H54 (cell line): ENCODE measurements around the gene WNK1.

Experiments
- DNase-seq: peaks from one replicate; pipeline ENCODE4 v3.0.0; 2011; ENCODE audit warnings: low spot score, mixed read lengths; ENCODE audit not compliant: insufficient read length
- FAIRE-seq: peaks from 3 replicates; lab custom pipeline; 2011; peaks lifted over from hg19 to GRCh38; lab: Jason Lieb, UNC
- POLR2A ChIP-seq: IDR thresholded peaks from 2 replicates; pipeline ENCODE4 v1.6.1; 2011; ENCODE audit warnings: low read depth, mild to moderate bottlenecking, low read length

Gene WNK1

DNA sequence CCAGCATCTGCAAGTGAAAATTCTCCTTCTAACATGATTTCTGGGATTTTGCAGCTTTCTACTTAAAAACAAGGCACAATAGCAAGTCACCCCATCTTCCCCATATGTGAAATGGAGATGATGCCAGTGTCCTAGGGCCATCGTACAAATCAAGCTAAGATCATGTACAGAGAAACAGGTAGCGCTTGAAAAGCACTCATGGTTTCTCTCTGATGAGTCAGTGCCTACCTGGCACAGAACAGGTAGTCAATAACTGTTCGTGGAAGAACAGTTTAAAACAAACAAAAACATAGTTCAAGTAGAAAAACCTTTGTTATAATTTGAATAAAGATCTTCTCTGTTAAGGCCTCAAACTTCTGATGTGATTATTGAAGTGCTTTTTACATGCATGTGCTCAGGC is 150.2 kb downstream of the WNK1 start:
- TF ChIP-seq POLR2A: no peak
- DNase-seq: no peak
- FAIRE-seq: no peak

DNA sequence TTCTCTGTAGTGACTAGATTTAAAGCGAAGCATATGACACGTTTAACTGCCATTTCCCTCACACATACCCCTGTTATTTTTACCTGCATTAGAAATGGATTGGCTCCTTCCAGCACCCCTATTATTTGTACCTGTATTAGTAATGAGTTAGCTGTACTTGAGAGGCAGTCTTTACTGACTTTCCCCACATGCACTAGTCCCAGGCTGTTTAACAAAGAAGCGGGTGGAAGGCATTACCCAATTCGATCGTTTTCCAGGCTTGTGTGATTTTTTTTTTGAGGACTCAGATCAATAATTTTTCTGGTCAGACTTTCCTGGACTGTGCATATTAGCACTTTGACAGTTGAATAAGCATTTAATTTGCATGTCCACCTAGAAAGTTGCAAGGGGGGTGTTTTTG is 150.7 kb downstream of the WNK1 start:
- no peak for DNase-seq
- TF ChIP-seq POLR2A: no peak
- FAIRE-seq: no peak

DNA sequence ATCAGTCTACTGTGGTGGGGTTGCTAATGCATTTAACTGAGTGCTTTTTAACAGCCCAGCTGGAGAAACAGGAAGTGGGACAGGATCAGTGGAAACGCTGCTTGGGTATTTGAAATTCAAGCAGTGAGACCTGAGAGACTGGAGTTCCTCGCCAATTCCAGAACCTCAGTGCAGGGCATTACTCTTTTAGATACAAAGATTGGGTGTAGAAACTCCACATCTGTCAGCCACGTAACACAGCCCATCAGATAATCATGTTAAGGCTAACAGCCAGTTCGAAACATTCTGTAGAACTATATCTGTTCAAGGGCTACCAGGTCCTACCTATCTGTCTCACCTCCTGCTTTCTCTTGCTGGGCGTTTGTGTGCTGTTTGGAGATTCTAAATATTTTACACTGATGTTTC is 151.6 kb downstream of the WNK1 start:
- no peak for TF ChIP-seq POLR2A
- DNase-seq (no peak), FAIRE-seq (no peak)

DNA sequence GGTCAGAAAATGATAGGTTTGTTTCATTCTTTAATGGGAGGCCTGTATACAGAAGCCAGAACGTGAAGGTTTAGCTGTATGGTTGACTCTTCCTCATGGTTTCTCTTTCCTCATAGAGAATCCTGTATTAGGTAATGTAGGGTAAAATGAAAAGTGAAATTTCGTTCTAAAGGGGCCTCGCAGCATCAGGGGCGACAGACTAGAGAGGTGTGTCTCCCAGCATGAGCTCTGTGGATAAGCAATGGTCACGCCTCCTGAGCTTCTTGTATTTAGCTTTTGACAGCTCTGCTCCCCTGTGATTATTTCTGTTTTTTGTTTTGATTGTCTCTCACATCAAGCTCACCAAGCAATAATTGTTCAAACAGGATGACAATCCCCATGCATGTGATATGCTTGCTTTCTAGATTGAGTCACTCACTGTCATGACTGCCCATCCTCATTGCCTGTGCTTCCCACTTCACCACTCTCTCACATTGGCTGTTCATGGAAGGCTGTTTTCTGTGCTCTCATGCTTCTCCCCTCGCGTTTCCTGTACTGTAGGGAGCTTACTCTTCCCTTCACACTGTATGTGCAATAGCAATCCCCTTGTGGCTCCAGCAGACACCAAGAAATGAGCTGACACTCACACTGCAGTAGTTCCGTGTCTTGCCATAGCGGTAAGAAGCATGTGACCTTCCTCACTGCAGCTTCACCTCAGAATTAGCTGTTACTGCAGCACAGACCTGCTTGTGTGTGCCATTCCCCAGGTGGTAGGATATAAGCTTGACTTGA is 153.1 kb downstream of the WNK1 start:
- DNase-seq (no peak), FAIRE-seq (no peak)
- no peak for TF ChIP-seq POLR2A

DNA sequence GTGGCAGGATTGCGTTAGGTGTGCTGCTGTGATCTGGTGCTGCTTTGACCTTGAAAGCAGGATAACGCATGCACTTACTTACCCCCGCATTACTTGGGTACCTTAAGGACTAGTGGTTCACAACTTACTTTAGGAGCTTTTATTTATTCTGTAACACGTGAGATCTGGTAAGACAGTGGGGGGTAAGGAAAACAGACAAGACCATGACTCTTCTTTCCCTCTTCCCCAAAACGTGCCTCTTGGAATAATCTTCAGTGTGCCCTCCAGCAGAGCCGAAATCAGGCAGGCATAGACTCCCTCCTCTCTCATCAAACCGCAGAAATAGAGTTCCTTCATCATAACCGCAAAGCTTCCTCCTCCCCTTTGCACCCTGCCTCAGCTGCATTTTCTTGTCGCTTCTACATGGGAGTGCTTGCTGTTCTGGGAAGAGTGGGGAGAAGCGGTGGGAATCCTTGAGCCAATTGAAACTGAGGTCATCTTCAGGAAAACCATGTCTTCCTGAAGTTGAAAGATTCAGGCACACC is 153.7 kb downstream of the WNK1 start:
- no peak for TF ChIP-seq POLR2A
- DNase-seq: no peak
- FAIRE-seq: no peak

DNA sequence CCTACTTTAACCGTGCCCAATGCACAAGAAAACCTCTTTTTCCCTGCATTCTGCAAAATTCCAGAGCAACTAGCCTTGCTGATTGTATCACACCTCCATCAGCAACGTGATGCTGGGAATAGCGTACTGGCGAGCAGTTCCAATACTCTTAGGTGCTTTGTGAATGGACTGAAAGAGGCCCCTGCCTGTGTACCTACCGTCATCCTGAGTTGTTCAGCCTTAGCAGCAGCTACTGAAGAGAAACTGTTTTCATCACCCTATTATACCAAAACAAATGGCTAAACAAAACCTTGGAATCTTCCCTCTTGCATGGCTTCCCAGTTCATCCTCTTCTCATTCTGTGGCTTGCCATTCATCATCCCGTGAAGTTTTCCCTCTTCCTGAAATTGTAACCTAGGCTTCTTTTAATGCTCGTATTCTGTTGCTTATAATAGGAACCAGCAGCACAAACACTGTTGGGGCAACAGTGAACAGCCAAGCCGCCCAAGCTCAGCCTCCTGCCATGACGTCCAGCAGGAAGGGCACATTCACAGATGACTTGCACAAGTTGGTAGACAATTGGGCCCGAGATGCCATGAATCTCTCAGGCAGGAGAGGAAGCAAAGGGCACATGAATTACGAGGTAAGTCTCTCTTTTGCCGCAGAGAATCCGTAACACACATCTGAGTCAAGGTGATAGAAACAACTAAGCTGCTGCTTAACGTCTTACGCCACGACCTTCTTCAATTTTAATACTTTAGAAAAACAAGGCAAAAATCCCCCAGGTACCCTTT is 155.2 kb downstream of the WNK1 start:
- no peak for TF ChIP-seq POLR2A
- DNase-seq: no peak
- FAIRE-seq: no peak

- DNase-seq: no peak
- no peak for FAIRE-seq
- no peak for TF ChIP-seq POLR2A
These were observed 157.5 kb downstream of the WNK1 start for GRCh38 chr12:909861-910260.

- TF ChIP-seq POLR2A: no peak
- DNase-seq (no peak), FAIRE-seq (no peak)
These were observed 158.0 kb downstream of the WNK1 start for GRCh38 chr12:910416-910815.

- DNase-seq: no peak
- FAIRE-seq: no peak
- no peak for TF ChIP-seq POLR2A
These were observed 158.9 kb downstream of the WNK1 start for GRCh38 chr12:911191-911826.

- FAIRE-seq: no peak
- no peak for DNase-seq
- TF ChIP-seq POLR2A: no peak
These were observed 160.3 kb downstream of the WNK1 start for GRCh38 chr12:912466-913235.

- DNase-seq: peak; percentile 77
- peak; percentile 96 for FAIRE-seq
- TF ChIP-seq POLR2A: no peak
These were observed 161.7 kb downstream of the WNK1 start for GRCh38 chr12:913919-914698.

DNA sequence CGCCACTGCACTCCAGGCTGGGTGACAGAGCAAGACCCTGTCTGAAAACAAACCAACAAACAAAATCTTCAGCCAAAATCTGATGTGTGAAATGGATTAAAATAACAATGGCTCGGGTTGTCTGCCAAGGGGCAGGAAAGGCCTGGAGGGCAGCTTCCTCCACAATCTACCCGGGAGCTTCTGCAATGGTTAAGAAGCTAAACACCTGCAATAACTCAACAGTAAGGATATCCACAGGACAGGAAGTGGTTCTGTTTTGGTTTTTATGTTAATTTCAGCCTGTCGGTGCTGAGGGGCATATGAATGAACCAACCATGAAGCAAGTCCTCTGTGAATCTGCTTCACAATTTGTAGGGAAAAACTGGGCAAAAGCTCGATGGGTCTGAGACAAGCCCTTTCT is 162.7 kb downstream of the WNK1 start:
- FAIRE-seq: no peak
- no peak for TF ChIP-seq POLR2A
- DNase-seq: no peak

- TF ChIP-seq POLR2A: no peak
- FAIRE-seq (no peak), DNase-seq (no peak)
These were observed 163.9 kb downstream of the WNK1 start for GRCh38 chr12:916240-916639.
